ENCODE data around the gene FAM53B.

DNA sequence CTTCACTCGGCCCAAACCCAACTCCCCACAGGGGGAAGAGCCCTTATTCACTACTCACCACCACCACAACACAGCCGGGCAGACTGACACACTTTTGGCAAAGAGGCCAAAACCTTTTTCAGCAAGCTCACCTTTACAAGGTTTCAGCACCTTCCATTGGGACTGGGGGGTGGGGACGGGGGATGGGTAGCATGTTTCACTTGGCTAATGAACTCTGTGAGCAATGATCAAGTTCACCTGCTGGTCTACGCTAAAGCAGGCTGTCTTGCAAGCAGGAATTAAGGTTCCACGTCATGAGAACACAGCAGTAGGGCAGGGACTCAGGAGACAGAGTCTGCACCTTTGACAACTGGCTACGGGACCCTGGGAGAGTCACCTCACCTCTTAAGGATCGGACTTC is 7.0 kb downstream of the FAM53B start:
- TF ChIP-seq CTCF (IDR thresholded peaks at IDR 0.05) (no peak), ZFX (IDR thresholded peaks at IDR 0.05; ENCODE audit: borderline replicate concordance) (no peak)

Data from 22Rv1 (cell line).